NB4 (cell line): ENCODE results near the gene MPZL1.

Source experiments
- POLR2A ChIP-seq: IDR thresholded peaks from 2 replicates; pipeline ENCODE4 v1.6.1; 2011; ENCODE audit warnings: mild to moderate bottlenecking; ENCODE audit not compliant: insufficient read length; ENCODE audit errors: extremely low read depth
- TF ChIP-seq, protein P1 (sequence below): IDR thresholded peaks from one replicate; pipeline ENCODE4 v1.5.1; 2012; ENCODE audit warnings: low read depth, low read length

DNA sequence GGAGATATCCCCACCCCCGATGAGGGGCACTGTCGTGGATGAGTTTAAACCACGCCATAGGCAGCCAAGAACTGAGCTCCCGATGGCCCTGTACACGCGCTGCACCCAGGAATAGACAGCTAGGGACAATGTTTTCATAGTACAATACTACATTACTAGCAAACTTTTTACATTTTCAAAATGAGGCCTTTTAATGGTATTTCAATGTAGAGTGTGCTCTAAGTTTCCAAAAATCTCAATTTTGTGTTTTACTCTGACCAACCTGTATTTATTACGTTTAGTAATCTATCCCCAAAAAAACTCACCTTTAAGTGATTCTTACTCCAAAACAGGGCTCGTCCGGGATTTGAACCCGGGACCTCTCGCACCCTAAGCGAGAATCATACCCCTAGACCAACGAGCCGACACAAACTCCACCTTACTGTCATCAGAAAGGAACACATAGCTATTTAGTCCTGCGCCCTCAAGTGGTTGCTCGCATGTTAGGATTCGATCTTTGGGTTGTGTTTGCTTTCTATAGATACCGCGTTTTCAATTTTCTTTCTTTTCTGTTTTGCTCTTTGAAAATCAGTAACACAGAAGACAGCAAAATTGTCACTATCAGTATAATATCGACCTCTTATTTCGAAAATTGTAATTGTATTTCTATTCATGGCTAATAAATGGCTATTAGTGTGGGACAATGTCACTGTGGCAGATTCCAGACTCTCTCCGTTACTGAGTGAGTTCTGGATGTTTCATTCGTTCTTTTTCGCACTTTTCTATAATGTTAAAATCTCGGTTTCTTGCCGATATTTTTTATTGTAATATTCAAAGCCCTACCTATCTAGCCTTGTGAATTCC, 6.4 kb upstream of the MPZL1 start:
- TF ChIP-seq, protein P1, sequence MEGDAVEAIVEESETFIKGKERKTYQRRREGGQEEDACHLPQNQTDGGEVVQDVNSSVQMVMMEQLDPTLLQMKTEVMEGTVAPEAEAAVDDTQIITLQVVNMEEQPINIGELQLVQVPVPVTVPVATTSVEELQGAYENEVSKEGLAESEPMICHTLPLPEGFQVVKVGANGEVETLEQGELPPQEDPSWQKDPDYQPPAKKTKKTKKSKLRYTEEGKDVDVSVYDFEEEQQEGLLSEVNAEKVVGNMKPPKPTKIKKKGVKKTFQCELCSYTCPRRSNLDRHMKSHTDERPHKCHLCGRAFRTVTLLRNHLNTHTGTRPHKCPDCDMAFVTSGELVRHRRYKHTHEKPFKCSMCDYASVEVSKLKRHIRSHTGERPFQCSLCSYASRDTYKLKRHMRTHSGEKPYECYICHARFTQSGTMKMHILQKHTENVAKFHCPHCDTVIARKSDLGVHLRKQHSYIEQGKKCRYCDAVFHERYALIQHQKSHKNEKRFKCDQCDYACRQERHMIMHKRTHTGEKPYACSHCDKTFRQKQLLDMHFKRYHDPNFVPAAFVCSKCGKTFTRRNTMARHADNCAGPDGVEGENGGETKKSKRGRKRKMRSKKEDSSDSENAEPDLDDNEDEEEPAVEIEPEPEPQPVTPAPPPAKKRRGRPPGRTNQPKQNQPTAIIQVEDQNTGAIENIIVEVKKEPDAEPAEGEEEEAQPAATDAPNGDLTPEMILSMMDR, result peak; percentile 80
- TF ChIP-seq POLR2A, result no peak
